ENCODE results near the gene PRKAG2. TPM values are rescaled to one million over a fixed set of nuclear protein-coding genes. Genes with fewer than 3 reads are reported as not detected.

The PRKAG2 gene
- total RNA-seq, 1 donor from 2014 or later, result 20.8 TPM

- TF ChIP-seq CTCF (conservative IDR thresholded peaks at IDR 0.05; ENCODE audit: low read depth, low read length), result no peak
- DNase-seq (ENCODE audit: low read depth), result no peak
- H3K4me3 ChIP-seq (ENCODE audit: low read depth, low read length), result no peak overlapping the region
These were observed 85.9 kb downstream of the PRKAG2 start for GRCh38 chr7:151790830-151791620.

GRCh38 chr7:151790095-151790829 is 86.7 kb downstream of the PRKAG2 start:
- DNase-seq (ENCODE audit: low read depth), result no peak
- no peak overlapping the region for H3K4me3 ChIP-seq (ENCODE audit: low read depth, low read length)
- no peak for TF ChIP-seq CTCF (conservative IDR thresholded peaks at IDR 0.05; ENCODE audit: low read depth, low read length)

GRCh38 chr7:151789380-151789947 is 87.5 kb downstream of the PRKAG2 start:
- TF ChIP-seq CTCF (conservative IDR thresholded peaks at IDR 0.05; ENCODE audit: low read depth, low read length), result no peak
- no peak overlapping the region for H3K4me3 ChIP-seq (ENCODE audit: low read depth, low read length)
- no peak for DNase-seq (ENCODE audit: low read depth)

- DNase-seq (ENCODE audit: low read depth), result no peak
- no peak for TF ChIP-seq CTCF (conservative IDR thresholded peaks at IDR 0.05; ENCODE audit: low read depth, low read length)
These were observed 89.6 kb downstream of the PRKAG2 start for GRCh38 chr7:151787348-151787747.

GRCh38 chr7:151786936-151787335 is 90.0 kb downstream of the PRKAG2 start:
- no peak overlapping the region for H3K4me3 ChIP-seq (ENCODE audit: low read depth, low read length)
- DNase-seq (ENCODE audit: low read depth), result no peak
- no peak for TF ChIP-seq CTCF (conservative IDR thresholded peaks at IDR 0.05; ENCODE audit: low read depth, low read length)

More at GRCh38 chr7:151787348-151787747, 89.6 kb downstream of the PRKAG2 start:
- H3K4me3 ChIP-seq (ENCODE audit: low read depth, low read length), result no peak overlapping the region

GRCh38 chr7:151786241-151786640 is 90.7 kb downstream of the PRKAG2 start:
- TF ChIP-seq CTCF (conservative IDR thresholded peaks at IDR 0.05; ENCODE audit: low read depth, low read length), result no peak
- DNase-seq (ENCODE audit: low read depth), result no peak
- H3K4me3 ChIP-seq (ENCODE audit: low read depth, low read length), result no peak overlapping the region

Data from epithelial cell of proximal tubule (primary cell).